Psoas muscle (tissue), 8 donors: ENCODE results near the gene RTL9. TPM values are rescaled to one million over a fixed set of nuclear protein-coding genes. Genes with fewer than 3 reads are reported as not detected.

ENCODE experiments used
- ATAC-seq, 4 donors: fragments of 200-7000 bp; cut with Tn5 transposase; one replicate each; pipeline ENCODE4 v1.9.1; 2020; ENCODE audit warnings: moderate library complexity in 3 of 4, mild to moderate bottlenecking in 2 of 4
- DNase-seq, 2 donors: peaks; one replicate each; pipeline ENCODE4 v3.0.0-alpha.2; 2020
- H3K27ac ChIP-seq: fragments of 200-600 bp; one replicate; pipeline ENCODE4 v1.8.0; 2022
- H3K27me3 ChIP-seq, 3 donors: fragments of 200-600 bp in 1 of 3; one replicate each; pipeline versions ENCODE4 v1.6.1 to v1.8.0; 2013 to 2022; ENCODE audit warnings: low read length in 2 of 3, mild to moderate bottlenecking in 2 of 3, moderate library complexity in 1 of 3; ENCODE audit not compliant: insufficient read depth in 3 of 3
- H3K36me3 ChIP-seq, 2 donors: fragments of 200-600 bp in 1 of 2; one replicate each; pipeline versions ENCODE4 v1.6.1 to v1.8.0; 2013 to 2022; ENCODE audit warnings: low read depth in 1 of 2, mild to moderate bottlenecking in 1 of 2, moderate library complexity in 1 of 2; ENCODE audit not compliant: insufficient read depth in 1 of 2
- H3K4me1 ChIP-seq: fragments of 200-600 bp; one replicate; pipeline ENCODE4 v1.8.0; 2022
- H3K4me3 ChIP-seq: fragments of 200-600 bp; one replicate; pipeline ENCODE4 v1.8.0; 2022; ENCODE audit warnings: mild to moderate bottlenecking
- H3K9me3 ChIP-seq: fragments of 200-600 bp; one replicate; pipeline ENCODE4 v1.8.0; 2022
- WGBS, 3 donors: extraction: QIAGEN DNeasy Blood & Tissue Kit; methylation state at CpG; one replicate each; pipeline versions ENCODE4 v1.1.6 to v1.1.7; 2013; 5-methylcytosine and 5-hydroxymethylcytosine counted together
- intact Hi-C, 2 donors: fragments of 100-400 bp; cut with DNase I; formaldehyde crosslinking; loops; one replicate each; pipeline versions ENCODE4 v1.11.0 to v1.14.2; 2022
- long read RNA-seq, 2 donors: library from polyadenylated mRNA; unstranded; transcript quantifications; one replicate each; pipeline ENCODE4 v2.0.0, GENCODE V29; 2021
- polyA plus RNA-seq, 3 donors: library from polyadenylated mRNA; stranded (reverse); fragments of 200-250 nt; gene quantifications; one replicate each; pipeline ENCODE4 v1.2.3, GENCODE V29; 2013
- total RNA-seq, 4 donors: library from RNA; stranded (reverse); fragmentation: NEBNext Ultra II Directional in 2 of 4; extraction: Animal tissue kit (Norgen Biotek cat#: 25700) in 2 of 4; gene quantifications; one replicate each; pipeline versions ENCODE4 v1.2.1 to v1.2.4, GENCODE V29; 2021 to 2023
- TF ChIP-seq, protein P1 (sequence below): fragments of 200-600 bp; IDR thresholded peaks from one replicate; pipeline ENCODE4 v1.8.0; 2022; ENCODE audit warnings: antibody characterized with exemption
- donor health status: healthy with polysubstance abuse.
- donor health status: DM: no; HTN: no; CAD: no; lungs with moderate emphysema.
- donor health status: Bipolar disorder and iron deficiency.
- donor health status: healthy.
- donor health status: DM: yes; HTN: yes; CAD: no.
- donor health status: DM: no; HTN: no; CAD: no.
- donor health status: DM: no; HTN: no; CAD: no.
- donor health status: DM: yes; HTN: yes; CAD: no.

RTL9 gene
- total RNA-seq: under 1 TPM; 0.07 to 0.64 (median 0.16) TPM
- polyA plus RNA-seq: under 1 TPM in 2 of 3 donors, not detected in 1; 0.03 to 0.06 TPM
- long read RNA-seq, donor 1: 0 reads
- long read RNA-seq, donor 2: 0 reads

DNA sequence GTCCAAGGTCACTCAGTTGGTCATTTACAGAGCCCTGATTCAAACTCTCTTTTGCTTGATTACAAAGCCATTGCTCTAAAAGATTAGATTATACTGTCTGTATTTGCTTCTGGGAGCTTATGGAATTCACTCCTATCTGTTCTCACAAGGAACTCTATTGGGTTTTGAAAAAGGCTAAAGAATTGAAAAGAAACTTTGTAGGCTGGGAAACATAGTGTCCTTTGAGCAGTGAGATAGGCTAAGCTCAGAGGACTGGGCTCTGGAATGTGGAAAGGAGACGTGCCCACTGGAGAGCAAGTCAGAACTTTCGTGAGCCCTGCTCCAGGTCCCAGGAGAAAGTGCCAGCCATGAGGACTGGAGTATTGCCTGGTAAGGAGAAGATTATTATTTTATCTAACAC, at the start of gene RTL9:
Gene RTL9 (plus strand): TSS at position 301 of the 400 bp plus-strand sequence. CDS start 91,770 bp downstream, outside the sequence.
- intact Hi-C loops: no loop called here
- H3K4me3 ChIP-seq: no peak within 1 kb of the TSS
- 74 to 88% (median 75%) methylated on average over 2 of the region's 2 CpGs for WGBS, 3 donors
- no peak for ATAC-seq
- H3K36me3 ChIP-seq: no peaks in the 10 kb centered on the region
- H3K4me1 ChIP-seq: no peaks in the 10 kb centered on the region
- peaks cover 0 to 6% (median 0%) of the 10 kb centered on the region in 3 donors for H3K27me3 ChIP-seq
- H3K27ac ChIP-seq: no peak within 1 kb of the TSS
- peaks cover 6% of the 10 kb centered on the region for H3K9me3 ChIP-seq
- DNase-seq: no peak
- TF ChIP-seq, protein P1, sequence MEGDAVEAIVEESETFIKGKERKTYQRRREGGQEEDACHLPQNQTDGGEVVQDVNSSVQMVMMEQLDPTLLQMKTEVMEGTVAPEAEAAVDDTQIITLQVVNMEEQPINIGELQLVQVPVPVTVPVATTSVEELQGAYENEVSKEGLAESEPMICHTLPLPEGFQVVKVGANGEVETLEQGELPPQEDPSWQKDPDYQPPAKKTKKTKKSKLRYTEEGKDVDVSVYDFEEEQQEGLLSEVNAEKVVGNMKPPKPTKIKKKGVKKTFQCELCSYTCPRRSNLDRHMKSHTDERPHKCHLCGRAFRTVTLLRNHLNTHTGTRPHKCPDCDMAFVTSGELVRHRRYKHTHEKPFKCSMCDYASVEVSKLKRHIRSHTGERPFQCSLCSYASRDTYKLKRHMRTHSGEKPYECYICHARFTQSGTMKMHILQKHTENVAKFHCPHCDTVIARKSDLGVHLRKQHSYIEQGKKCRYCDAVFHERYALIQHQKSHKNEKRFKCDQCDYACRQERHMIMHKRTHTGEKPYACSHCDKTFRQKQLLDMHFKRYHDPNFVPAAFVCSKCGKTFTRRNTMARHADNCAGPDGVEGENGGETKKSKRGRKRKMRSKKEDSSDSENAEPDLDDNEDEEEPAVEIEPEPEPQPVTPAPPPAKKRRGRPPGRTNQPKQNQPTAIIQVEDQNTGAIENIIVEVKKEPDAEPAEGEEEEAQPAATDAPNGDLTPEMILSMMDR: no peak

DNA sequence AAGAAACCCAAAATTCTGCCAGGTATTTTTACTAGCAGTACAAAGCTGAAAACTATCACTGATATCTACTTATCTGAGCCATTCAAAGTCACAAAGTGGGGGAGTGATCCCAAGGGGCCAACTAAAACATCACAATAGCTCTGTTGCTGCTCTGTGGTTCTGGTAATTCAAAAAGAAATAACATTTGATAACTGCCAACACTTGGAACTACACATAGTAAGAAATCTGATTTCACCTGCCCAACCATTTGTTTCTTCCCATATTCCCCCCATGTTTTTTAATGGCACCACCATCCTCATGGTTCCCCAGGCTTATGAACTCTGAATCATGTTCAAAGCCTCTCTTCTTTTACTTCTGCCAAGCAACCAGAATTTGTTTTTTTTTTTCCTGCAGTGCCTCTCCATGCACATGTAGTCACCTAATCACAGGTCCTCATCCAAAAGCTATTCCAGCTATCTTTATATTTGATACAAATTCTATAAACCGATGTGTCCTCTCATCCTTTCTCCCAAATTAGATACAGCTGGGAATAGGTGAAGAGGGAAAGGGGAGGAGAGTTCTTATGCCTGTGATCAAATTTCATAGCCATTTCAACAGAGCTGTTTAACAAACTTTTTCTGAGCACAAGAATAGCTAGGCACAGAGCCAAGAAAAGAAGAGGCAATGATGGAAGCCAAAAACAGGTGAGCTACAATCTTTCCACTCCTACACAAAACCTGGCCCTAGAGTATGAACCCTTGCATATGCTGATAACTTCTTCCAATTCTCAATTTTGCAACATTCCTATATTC, 48.5 kb upstream of the RTL9 start:
- intact Hi-C loops: loop anchor here in 1 of 2 donors (10.0 kb wide), 1 partner anchor 145 kb away; no protein-coding TSS in a partner anchor
- WGBS, 3 donors: 9 to 37% (median 22%) methylated on average over 1 of the region's 1 CpG
- no peaks in the 10 kb centered on the region for H3K9me3 ChIP-seq
- H3K4me1 ChIP-seq: peaks cover 7% of the 10 kb centered on the region
- H3K36me3 ChIP-seq: no peaks in the 10 kb centered on the region
- DNase-seq (no peak), ATAC-seq (peak in 3 of 4 donors; percentile 43 to 65 (median 56))
- no peak overlapping the region for H3K27ac ChIP-seq
- no peak overlapping the region for H3K4me3 ChIP-seq
- TF ChIP-seq, protein P1: no peak
- no peaks in the 10 kb centered on the region for H3K27me3 ChIP-seq

DNA sequence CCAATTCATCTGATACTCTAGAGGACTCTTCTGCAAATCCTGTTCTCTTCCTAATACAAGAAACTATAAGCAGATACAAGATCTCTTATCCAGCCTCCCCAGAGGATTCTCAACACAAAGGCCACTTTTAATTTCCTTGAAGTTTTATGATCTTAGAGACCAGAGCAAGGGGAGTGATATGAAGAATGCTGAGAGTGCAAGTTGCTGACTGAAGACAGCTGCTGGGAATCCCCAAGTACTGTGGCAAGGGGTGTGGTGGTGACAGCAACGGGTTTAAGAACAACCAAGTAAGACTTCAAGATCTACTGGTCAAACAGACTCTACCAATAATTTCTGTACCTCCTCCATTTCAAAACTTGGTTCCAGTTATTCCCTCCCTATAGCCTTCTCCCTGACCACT, 47.8 kb upstream of the RTL9 start:
- no peak overlapping the region for H3K4me3 ChIP-seq
- TF ChIP-seq, protein P1: no peak
- no peaks in the 10 kb centered on the region for H3K9me3 ChIP-seq
- peaks cover 7% of the 10 kb centered on the region for H3K4me1 ChIP-seq
- intact Hi-C loops: loop anchor here in 1 of 2 donors (10.0 kb wide), 1 partner anchor 146 kb away; no protein-coding TSS in a partner anchor
- ATAC-seq: peak in 2 of 4 donors; percentile 50 to 66
- H3K27ac ChIP-seq: no peak overlapping the region
- H3K36me3 ChIP-seq: no peaks in the 10 kb centered on the region
- 8 to 30% (median 30%) methylated on average over 1 of the region's 1 CpG for WGBS, 3 donors
- H3K27me3 ChIP-seq: no peaks in the 10 kb centered on the region
- no peak for DNase-seq

DNA sequence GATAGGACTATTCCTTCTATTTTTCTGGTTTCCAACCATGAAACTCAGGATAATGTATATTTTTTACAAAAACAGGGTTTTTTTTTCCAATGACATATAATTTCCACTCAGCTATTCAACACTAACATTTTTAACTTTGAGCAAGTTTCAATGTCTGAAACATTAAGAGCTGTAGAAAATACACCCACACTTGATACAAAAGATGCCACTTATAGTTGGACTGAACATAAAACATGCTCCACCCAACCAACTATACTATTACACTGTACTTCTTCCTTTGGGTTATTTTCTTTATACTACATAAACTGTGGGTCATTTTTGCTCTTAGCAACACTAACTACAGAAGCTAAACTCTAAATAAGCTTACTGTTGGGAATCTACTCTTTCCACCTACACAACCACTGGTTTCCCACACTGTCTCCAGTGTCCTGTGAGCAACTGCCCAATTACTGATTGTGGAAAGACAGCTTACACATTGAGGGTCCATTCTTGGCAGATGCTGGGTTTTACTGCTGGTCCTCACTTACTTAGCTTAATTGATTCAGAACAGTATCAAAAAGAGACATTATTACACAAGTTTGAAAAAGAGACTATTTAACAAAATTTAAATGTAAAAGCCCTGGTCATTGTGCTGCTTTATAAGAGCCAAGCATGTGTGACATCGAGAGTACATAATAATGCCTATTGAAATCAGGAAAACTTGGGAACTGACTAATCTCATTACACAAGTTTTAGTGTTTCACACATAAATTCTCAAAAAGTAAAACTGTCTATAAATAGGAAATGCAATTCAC, 47.0 kb upstream of the RTL9 start:
- Histone ChIP-seq H3K36me3 (no peaks in the 10 kb centered on the region), H3K4me3 (no peak overlapping the region), H3K27ac (no peak overlapping the region), H3K27me3 (no peaks in the 10 kb centered on the region), H3K9me3 (no peaks in the 10 kb centered on the region), H3K4me1 (peaks cover 7% of the 10 kb centered on the region)
- whole genome bisulfite sequencing, 3 donors: 61 to 76% (median 74%) methylated on average over 1 of the region's 1 CpG
- intact Hi-C loops: loop anchor here in 1 of 2 donors (10.0 kb wide), 1 partner anchor 147 kb away; no protein-coding TSS in a partner anchor
- TF ChIP-seq, protein P1: no peak
- ATAC-seq (no peak), DNase-seq (no peak)
